GM19239 (cell line): ENCODE measurements around the gene SRGAP1.
"Not testable (repeated sequence)": the region's sequence is repeated elsewhere in the genome, so short reads cannot be mapped to it uniquely, and the experiment has no call there.

ENCODE experiments used
- DNase-seq: peaks from one replicate; pipeline ENCODE4 v3.0.0; 2011; ENCODE audit warnings: low spot score; ENCODE audit not compliant: insufficient read length
- FAIRE-seq: peaks from 2 replicates; lab custom pipeline; 2011; peaks lifted over from hg19 to GRCh38; lab: Jason Lieb, UNC

SRGAP1 gene

DNA sequence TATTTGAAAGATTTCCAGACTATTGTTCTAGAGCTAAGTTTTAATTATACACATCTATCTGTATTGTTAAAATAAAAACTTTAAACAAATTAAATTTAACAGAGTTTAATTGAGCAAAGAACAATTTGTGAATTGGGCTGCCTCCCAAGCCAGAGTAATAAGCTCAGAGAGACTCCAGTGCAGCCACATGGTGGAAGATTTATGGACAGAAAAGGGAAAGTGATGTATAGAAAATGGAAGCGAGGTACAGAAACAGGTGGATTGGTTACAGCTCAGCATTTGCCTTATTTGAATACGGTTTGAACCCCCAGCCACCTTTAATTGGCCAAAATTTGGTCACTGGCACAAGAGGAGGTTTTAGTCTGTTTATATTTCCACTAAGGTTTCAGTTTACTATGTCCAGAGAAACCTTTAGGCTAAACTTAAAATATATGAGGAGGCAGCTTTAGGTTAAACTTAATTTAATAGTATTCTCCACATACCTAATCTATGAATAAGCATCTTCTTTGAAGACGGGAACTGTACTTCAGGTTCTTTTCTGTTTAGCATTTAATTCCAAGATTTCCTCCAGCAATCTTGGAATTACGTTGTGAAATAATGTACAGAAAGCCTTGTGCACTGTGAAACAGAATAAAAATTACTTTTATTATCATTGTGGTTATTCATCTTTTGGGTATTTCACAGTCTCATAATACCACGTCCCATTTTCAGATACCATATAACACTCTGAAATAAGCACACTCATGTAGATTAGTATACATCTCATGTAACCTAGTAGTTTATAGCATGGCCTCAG, 19.4 kb downstream of the SRGAP1 start:
- FAIRE-seq (no peak), DNase-seq (no peak)

DNA sequence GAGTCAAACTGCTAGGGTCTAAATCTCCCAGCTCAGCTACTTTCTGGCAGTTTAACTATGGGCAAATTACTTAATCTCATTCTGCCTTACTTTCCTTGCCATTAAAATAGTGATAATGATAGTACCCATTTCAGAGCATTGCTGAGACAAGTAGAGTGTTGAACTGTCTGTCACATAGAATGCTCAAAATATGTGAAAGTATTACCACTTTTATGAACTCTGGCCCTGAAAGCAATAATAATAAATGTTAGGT, 19.9 kb downstream of the SRGAP1 start:
- DNase-seq (no peak), FAIRE-seq (no peak)

DNA sequence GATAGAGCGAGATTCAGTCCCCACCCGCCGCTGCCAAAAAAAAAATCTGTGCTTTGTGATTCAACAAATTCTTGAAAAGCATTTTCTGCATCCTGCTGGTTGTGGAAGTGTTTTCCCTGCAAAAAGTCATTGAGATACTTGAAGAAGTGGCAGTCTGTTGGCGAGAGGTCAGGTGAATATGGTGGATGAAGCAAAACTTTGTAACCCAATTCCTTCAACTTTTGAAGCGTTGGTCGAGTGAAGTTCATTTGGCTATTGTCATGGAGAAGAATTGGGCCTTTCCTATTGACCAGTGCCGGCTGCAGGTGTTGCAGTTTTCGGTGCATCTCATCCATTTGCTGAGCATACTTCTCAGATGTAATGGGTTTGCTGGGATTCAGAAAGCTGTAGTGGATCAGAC, 20.9 kb downstream of the SRGAP1 start:
- DNase-seq (no peak), FAIRE-seq (no peak)

DNA sequence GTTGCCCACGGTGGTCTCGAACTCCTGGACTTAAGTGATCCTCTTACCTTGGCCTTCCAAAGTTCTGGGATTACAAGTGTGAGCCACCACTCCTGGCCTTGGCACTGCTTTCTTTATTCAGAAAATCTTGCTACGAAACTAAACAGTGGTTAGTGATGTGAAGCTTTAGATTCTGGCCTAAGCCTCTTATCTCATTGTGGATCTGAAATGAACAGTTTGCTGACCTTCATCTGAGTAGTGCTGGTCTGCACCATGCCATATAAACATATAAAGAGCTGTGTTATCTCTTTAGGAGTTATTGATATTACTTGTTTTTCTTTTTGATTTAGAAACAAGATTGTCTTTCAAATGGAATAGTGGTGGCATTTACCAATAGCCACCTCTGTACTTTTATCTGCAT, 22.6 kb downstream of the SRGAP1 start:
- FAIRE-seq (no peak), DNase-seq (no peak)

DNA sequence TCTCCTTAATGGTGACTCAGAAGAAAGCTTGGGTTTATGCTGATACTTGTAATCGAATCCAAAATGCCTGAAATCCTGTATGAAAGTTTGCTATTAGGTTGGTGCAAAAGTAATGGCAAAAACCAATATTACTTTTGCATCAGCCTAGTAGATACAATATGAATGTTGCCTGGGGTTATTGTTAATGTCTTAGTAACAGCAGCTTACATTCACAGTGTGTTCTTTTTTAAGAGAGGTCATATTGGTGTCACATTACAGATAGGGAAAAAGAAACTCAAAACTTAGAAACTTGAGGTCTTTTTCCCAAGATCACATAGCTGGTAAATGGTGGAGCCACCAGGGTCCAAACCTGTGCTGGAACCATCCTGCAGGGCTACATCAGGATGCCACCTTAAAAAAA, 25.2 kb downstream of the SRGAP1 start:
- no peak for FAIRE-seq

DNA sequence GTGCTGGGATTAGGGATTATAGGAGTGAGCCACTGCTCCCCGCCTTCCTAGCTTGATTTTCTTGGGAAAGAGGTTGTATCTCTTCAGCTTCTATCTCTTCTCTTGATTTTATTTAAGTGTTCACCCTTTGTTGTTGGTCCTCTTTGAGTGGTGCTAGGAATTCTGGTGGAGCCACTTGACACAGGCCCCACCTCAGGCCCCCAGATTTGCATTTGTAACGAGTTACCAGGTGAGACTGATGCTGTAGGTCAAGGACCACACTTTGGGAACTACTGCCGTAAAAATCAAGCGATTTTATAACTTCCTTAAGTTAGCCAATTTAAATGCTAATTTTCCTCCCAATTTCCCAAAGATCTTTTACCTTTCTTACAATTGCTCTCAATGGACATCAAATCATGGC, 26.3 kb downstream of the SRGAP1 start:
- no peak for DNase-seq
- FAIRE-seq = no peak

More for the DNA sequence above, 25.2 kb downstream of the SRGAP1 start:
- no peak for DNase-seq

DNA sequence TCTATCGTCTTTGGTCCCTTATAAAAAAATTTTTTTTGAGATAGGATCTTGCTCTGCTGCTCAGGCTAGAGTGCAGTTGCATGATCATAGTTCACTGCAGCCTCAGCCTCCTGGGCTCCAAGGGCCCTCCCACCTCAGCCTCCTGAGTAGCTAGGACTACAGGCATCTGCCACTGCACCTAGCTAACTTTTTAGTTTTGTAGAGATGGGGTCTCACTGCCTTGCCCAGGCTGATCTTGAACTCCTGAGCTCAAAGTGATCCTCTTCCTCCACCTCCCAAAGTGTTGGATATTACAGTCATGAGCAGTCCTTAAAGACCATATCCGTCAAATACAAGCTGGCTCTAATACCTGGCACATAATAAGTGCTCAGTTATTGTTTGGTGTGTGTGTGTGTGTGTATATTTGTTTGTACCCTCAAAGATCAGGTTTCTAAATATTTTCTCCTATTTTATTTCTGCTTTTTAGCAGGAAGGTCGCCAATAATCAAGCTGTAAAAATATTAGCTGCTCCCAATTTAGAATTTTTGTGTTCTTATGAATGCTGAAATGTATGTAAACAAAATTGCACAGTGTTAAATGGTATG, 30.5 kb downstream of the SRGAP1 start:
- no peak for FAIRE-seq

DNA sequence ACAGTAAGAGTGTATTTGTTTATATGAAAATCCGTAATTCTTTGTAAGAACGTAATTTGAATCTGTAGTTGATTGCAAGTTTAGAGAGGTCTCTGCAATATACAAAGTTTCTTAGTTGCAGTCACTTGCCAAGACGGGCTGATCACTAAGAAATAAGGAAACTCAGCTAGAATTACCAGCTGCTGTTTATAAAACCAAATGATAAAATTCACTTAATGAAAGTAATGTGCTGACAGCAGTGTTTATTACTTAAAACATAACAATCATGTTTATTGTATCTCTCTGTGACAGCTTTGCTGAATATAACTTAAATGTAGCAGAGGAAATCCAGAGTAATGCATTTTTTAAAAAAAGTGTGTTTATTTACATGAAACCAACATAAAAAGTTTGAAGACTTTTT, 31.2 kb downstream of the SRGAP1 start:
- FAIRE-seq (no peak), DNase-seq (no peak)

More for the DNA sequence above, 30.5 kb downstream of the SRGAP1 start:
- no peak for DNase-seq

DNA sequence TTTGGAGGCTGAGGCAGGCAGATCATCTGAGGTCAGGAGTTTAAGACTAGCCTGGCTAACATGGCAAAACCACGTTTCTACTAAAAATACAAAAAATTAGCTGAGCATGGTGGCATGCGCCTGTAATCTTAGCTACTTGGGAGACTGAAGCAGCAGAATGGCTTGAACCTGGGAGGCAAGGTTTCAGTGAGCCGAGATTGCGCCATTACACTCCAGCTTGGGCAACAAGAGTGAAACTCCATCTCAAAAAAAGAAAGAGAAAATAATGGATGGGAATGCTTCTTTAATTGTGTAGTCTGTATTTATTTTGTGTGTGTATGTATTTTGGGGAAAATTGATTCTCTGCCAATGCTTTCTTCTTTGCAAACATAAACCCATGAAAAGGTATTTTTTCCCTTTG, 32.5 kb downstream of the SRGAP1 start:
- FAIRE-seq (no peak), DNase-seq (no peak)

DNA sequence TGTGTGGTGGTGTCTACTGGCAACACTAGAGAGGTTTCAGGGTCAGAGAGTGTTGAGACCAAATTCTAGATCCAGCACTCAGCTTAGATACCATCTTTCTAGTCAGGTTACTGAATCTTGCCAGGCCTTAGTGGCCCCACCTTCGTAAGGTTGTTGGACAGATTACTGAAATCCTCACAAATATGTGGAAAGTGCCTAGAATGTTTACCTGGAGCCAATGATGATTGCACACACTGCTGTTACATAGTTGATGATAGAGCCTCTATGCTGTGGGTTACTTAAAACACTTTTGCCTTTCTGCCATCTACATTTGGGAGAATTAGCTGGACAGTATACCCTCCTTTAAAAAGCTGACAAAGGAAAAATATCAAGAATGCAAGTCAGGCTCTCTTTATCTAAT, 33.2 kb downstream of the SRGAP1 start:
- DNase-seq = no peak
- no peak for FAIRE-seq

DNA sequence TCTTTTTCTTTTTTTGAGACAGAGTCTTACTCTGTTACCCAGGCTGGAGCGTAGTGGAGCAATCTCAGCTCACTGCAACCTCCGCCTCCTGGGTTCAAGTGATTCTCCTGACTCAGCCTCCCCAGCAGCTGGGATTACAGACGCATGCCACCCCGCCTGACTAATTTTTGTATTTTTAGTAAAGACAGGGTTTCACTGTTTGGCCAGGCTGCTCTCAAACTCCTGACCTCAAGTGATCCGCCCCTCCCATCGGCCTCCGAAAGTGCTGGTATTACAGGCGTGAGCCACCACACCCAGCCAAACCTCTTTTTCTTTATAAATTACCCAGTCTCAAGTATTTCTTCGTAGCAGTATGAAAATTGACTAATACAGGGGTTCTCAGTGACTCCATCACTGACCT, 35.7 kb downstream of the SRGAP1 start:
- not testable (repeated sequence) for FAIRE-seq, DNase-seq

DNA sequence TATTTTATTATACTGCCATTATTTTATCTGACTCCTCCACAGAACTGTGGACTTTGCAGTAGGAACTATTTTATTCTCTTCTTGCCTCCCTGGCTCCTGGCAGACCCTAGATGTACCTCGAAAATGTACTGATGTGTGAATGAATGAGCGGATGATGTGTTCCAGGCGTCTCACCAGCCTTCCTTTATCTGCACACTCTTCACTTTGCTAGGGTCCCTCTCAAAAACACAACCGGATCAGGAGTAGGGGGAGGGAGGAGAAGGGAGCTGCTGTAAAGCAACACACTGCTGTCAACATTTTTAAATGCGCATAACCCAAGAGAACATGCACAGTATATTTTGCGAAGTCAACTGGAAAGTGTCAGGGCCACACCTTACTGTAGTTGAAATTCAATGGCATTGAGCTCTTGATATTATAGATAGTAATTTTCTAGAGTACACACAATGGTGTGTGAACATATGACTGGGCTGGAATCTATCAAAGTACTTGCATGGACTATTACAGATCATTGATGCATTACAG, 36.3 kb downstream of the SRGAP1 start:
- DNase-seq = no peak

DNA sequence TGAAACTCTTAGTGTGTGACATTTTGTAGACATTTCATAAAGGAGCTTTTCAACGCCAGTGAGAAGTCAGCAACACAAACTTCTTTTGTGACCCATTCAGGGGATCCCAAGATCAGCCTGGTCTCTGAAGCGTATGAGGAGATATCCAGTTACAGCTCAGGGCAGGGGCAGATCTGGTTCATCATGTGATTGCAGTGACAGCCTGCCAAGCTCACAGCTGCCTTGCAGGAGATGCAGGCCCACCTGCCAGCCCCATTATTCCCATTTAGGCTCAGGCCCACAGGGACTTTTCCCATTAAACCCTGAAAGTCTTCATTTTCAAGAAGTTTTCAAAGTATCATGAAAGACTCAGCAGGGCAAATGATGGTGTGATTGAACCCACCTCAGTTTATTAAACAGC, 38.3 kb downstream of the SRGAP1 start:
- FAIRE-seq (no peak), DNase-seq (no peak)

More for the DNA sequence above, 36.3 kb downstream of the SRGAP1 start:
- FAIRE-seq = no peak

DNA sequence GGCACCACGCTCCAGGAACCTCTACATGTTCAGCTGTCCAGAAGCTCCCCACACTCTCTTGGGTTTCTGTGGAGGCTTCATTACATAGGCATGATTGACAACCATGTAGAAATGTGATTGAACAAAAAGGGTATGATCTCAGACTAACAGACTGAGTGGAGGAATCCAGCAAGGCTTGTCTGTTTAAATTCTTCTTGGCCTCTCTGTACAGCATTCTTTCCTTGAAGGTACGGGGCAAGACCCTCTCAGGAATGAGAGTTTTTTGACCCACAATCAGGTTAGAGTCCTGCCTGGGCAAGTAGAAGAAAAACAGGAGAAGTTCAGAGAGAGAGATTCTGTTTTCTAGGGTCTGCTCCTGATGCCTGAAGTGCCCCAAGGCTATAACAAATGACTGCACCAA, 40.9 kb downstream of the SRGAP1 start:
- FAIRE-seq (no peak), DNase-seq (no peak)

DNA sequence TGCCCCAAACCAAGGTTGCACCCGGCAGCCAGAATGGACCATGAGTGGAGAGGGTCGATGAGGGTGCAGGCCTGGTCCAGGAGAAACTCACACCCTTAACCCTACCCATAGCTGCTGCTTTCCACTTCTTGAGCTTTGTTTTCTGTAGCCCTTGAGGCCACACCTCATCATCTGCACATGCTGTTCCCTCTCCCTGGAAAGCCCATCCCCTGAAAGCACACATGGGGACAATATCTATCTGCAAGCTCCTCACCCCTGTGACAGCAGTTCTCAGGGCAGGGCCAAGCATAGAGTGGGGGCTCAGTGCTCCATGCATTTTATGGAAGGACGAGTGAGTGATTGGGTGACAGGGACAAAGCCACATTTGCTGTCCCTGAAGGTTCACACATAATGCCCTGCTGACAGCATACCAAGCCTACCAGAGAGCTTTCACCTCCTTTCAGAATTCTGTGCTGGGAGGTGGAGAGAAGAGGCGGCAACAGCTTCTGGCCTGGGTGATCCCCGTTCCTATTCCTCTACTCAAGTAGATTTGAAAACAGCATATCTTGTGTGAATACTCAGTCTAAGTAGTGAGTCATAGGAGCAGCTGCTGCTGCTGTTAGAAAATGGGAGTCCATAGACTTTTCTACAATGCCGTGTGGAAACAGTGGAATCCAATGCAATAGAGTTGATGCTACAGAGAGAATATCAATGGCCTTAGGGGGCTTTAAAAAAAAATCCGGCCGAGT, 44.6 kb downstream of the SRGAP1 start:
- FAIRE-seq = no peak
- no peak for DNase-seq

DNA sequence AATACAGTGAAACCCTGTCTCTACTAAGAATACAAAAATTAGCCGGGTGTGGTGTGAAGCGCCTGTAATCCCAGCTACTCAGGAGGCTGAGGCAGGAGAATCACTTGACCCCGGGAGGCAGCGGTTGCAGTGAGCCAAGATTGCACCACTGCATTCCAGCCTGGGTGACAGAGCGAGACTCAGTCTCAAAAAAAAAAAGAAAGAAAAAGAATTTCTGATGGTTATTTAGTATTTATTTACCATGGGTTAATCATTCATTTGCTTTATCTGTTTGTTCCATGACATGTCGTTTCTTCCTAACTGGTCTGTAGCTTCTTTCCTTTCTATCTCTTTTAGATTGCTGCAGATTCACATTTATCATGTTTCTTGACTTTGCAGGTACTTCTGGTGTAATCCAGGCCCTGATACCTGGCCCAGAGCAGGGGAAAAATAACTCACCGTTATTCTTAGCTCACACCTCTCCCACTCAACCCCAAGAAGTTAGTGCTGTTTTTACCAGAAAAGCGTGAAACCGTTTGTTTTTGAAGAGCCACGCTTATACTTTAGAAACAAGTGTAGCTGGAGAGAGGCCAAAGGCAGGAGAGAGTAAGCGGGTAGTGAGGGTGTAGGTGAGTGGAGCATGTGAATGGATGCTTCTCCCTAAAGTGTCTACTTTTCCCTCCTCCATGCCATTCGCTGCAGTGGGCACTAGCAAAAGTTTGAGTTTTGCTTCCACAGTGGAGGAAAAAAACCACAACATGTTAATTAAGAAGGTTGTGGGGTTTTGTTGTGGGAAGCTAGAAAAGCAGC, 45.4 kb downstream of the SRGAP1 start:
- no peak for FAIRE-seq
- DNase-seq = no peak

DNA sequence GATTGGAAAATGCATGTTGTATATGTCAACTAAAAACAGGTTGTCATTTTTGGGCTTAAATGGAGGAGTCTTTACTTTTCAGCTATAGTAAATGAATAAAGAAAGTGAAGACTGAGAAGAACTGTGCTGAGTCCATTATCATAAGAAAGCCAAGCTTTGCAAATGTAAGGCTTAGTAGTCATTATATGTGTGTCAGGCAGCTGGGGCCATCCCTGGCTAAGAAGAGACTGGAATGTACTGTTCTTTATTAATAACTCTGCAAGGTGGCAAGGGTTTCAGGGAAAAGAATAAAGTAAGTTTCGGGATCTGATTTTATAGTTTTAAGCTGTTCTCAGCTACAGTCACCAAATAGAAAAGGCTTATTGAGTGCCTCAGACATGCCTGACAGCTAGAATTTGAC, 48.7 kb downstream of the SRGAP1 start:
- DNase-seq = no peak
- FAIRE-seq = no peak

DNA sequence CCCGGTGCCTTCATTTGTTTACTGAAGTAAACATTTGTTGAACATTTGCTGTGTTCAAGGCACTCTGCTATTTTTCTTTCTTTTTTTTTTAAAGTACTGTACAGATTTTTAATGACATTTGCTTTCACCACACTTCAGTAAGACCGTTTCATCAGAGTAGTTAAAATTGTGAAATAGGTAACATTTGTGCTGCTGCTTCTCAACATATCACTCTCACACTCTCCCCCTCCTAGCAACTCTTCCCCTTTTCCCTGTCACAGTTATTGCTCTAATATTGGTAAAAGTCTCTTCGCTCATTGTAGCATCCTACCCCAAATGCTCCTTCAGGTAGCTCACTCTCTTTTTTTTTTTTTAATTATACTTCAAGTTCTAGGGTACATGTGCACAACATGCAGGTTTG, 49.6 kb downstream of the SRGAP1 start:
- FAIRE-seq (no peak), DNase-seq (no peak)

DNA sequence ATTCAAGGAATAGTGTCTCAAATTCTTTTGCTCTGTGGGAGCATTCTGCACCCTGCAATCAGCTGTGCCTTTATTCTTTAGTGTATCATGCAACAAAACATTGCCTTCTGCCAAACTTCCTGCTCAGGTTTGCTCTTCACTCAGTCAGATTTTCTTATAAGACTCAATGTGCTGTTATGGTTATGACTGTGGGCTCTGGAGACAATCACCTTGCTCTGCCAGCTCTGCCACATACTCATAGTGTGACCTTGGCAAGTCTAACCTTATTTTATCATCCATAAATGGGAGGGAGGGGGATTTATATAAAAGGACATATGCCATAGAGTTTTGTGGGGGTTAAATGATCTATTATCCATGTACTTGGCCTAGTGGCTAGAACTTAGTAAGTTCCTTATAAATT, 51.3 kb downstream of the SRGAP1 start:
- FAIRE-seq (no peak), DNase-seq (no peak)

DNA sequence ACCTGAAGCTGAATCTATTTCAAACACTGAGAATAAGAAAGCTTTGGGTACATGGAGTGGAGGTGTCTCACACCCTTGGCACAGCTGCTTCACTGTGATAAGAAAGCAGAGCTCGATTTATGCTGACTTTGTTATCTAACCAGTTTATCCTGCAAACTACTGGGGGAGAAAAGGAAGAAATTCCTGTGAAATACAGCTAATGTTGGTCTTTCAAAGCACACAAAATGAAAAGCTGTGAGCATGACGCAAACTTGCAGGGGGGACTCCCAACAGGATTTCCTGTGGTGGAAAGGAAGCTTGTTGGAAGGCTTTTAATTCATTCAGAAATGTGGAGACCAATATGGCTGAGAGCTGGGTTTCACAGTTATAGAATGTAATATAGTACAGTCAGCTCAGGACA, 53.4 kb downstream of the SRGAP1 start:
- FAIRE-seq = no peak
- no peak for DNase-seq
